ENCODE measurements around the gene IL25. TPM values are rescaled to one million over a fixed set of nuclear protein-coding genes. Genes with fewer than 3 reads are reported as not detected.

Gene IL25
- total RNA-seq, 1 experiment from 2014 or later, result not detected

- DNase-seq, result no peak
- Mint-ChIP-seq H3K36me3 (ENCODE audit: insufficient read depth, unreplicated experiment) (no peaks in the 10 kb centered on the region), H3K27ac (ENCODE audit: unreplicated experiment) (no peak overlapping the region), H3K27me3 (ENCODE audit: insufficient read depth, unreplicated experiment) (peaks cover 20% of the 10 kb centered on the region), H3K4me3 (ENCODE audit: unreplicated experiment) (no peak overlapping the region), H3K4me1 (ENCODE audit: low read depth, unreplicated experiment) (no peaks in the 10 kb centered on the region), H3K9me3 (ENCODE audit: unreplicated experiment) (no peaks in the 10 kb centered on the region)
- no peak for TF ChIP-seq CTCF (IDR thresholded peaks at IDR 0.05; ENCODE audit: insufficient read depth in 1 of 2, low read depth in 1 of 2, low read length in 1 of 2, severe bottlenecking in 1 of 2, unreplicated experiment in 1 of 2)
- intact Hi-C loops (cut with micrococcal nuclease; ENCODE audit: unreplicated experiment), result no loop called here
- Histone ChIP-seq H3K4me3 (ENCODE audit: low read depth, low read length) (no peak overlapping the region), H3K9me3 (no peaks in the 10 kb centered on the region), H3K36me3 (ENCODE audit: control insufficient read depth, insufficient read depth, low read length) (no peaks in the 10 kb centered on the region), H3K27me3 (replicated peaks; ENCODE audit: control insufficient read depth, insufficient read depth, low read length) (no peaks in the 10 kb centered on the region; the same call in 1 of the 2 replicates), H3K4me1 (no peaks in the 10 kb centered on the region)
- no TSS peak for BruUV-seq (replicated peaks)
- CTCF ChIA-PET, result no interaction called here
- POLR2A ChIA-PET, result no interaction called here
Observed at GRCh38 chr14:23392613-23393012, 20.0 kb downstream of the IL25 start.

GRCh38 chr14:23396126-23396525 lies 23.5 kb downstream of the IL25 start:
- no TSS peak for BruUV-seq (replicated peaks)
- no peaks in the 10 kb centered on the region for H3K36me3 Mint-ChIP-seq (ENCODE audit: insufficient read depth, unreplicated experiment)
- H3K4me1 Mint-ChIP-seq (ENCODE audit: low read depth, unreplicated experiment), result no peaks in the 10 kb centered on the region
- no peaks in the 10 kb centered on the region for H3K9me3 ChIP-seq
- ChIA-PET CTCF (no interaction called here), POLR2A (no interaction called here)
- H3K36me3 ChIP-seq (ENCODE audit: control insufficient read depth, insufficient read depth, low read length), result no peaks in the 10 kb centered on the region
- no peaks in the 10 kb centered on the region; the same call in 1 of the 2 replicates for H3K27me3 ChIP-seq (replicated peaks; ENCODE audit: control insufficient read depth, insufficient read depth, low read length)
- no peak overlapping the region for H3K4me3 Mint-ChIP-seq (ENCODE audit: unreplicated experiment)
- H3K27me3 Mint-ChIP-seq (ENCODE audit: insufficient read depth, unreplicated experiment), result peaks cover 5% of the 10 kb centered on the region
- H3K27ac Mint-ChIP-seq (ENCODE audit: unreplicated experiment), result no peak overlapping the region
- H3K4me3 ChIP-seq (ENCODE audit: low read depth, low read length), result no peak overlapping the region
- H3K9me3 Mint-ChIP-seq (ENCODE audit: unreplicated experiment), result no peaks in the 10 kb centered on the region
- intact Hi-C loops (cut with micrococcal nuclease; ENCODE audit: unreplicated experiment), result no loop called here
- no peaks in the 10 kb centered on the region for H3K4me1 ChIP-seq
- no peak for TF ChIP-seq CTCF (IDR thresholded peaks at IDR 0.05; ENCODE audit: insufficient read depth in 1 of 2, low read depth in 1 of 2, low read length in 1 of 2, severe bottlenecking in 1 of 2, unreplicated experiment in 1 of 2)
- DNase-seq, result no peak

GRCh38 chr14:23396781-23397407 lies 24.3 kb downstream of the IL25 start:
- no peaks in the 10 kb centered on the region for H3K9me3 ChIP-seq
- H3K4me3 ChIP-seq (ENCODE audit: low read depth, low read length), result no peak overlapping the region
- CTCF ChIA-PET, result interaction anchor here (0.7 kb wide), 1 partner anchor 81 kb away, joined by 3 read pairs; no protein-coding TSS in a partner anchor
- H3K27ac Mint-ChIP-seq (ENCODE audit: unreplicated experiment), result no peak overlapping the region
- BruUV-seq (replicated peaks), result no TSS peak
- POLR2A ChIA-PET, result no interaction called here
- no peak for TF ChIP-seq CTCF (IDR thresholded peaks at IDR 0.05; ENCODE audit: insufficient read depth in 1 of 2, low read depth in 1 of 2, low read length in 1 of 2, severe bottlenecking in 1 of 2, unreplicated experiment in 1 of 2)
- H3K36me3 Mint-ChIP-seq (ENCODE audit: insufficient read depth, unreplicated experiment), result no peaks in the 10 kb centered on the region
- H3K4me1 ChIP-seq, result no peaks in the 10 kb centered on the region
- no peaks in the 10 kb centered on the region for H3K9me3 Mint-ChIP-seq (ENCODE audit: unreplicated experiment)
- no peak for DNase-seq
- no peaks in the 10 kb centered on the region for H3K36me3 ChIP-seq (ENCODE audit: control insufficient read depth, insufficient read depth, low read length)
- peaks cover 3% of the 10 kb centered on the region for H3K27me3 Mint-ChIP-seq (ENCODE audit: insufficient read depth, unreplicated experiment)
- no peaks in the 10 kb centered on the region; the same call in 1 of the 2 replicates for H3K27me3 ChIP-seq (replicated peaks; ENCODE audit: control insufficient read depth, insufficient read depth, low read length)
- no peak overlapping the region for H3K4me3 Mint-ChIP-seq (ENCODE audit: unreplicated experiment)
- intact Hi-C loops (cut with micrococcal nuclease; ENCODE audit: unreplicated experiment), result no loop called here
- no peaks in the 10 kb centered on the region for H3K4me1 Mint-ChIP-seq (ENCODE audit: low read depth, unreplicated experiment)

All from Caco-2 (cell line).